Left forelimb (tissue), 1 donor: ENCODE data around the gene SH3PXD2B.
A peak's percentile ranks its signal among the peaks of the same experiment; 100 is the strongest.
"Not testable (repeated sequence)": the region's sequence is repeated elsewhere in the genome, so short reads cannot be mapped to it uniquely, and the experiment has no call there.

Source experiments
- DNase-seq: peaks from one replicate; pipeline ENCODE4 v3.0.0-alpha.2; 2018; ENCODE audit warnings: low spot score

SH3PXD2B gene

GRCh38 chr5:172294831-172295230, 159.5 kb downstream of the SH3PXD2B start:
- DNase-seq = no peak

- DNase-seq = no peak
Observed at GRCh38 chr5:172293745-172294342, 160.5 kb downstream of the SH3PXD2B start.

DNA sequence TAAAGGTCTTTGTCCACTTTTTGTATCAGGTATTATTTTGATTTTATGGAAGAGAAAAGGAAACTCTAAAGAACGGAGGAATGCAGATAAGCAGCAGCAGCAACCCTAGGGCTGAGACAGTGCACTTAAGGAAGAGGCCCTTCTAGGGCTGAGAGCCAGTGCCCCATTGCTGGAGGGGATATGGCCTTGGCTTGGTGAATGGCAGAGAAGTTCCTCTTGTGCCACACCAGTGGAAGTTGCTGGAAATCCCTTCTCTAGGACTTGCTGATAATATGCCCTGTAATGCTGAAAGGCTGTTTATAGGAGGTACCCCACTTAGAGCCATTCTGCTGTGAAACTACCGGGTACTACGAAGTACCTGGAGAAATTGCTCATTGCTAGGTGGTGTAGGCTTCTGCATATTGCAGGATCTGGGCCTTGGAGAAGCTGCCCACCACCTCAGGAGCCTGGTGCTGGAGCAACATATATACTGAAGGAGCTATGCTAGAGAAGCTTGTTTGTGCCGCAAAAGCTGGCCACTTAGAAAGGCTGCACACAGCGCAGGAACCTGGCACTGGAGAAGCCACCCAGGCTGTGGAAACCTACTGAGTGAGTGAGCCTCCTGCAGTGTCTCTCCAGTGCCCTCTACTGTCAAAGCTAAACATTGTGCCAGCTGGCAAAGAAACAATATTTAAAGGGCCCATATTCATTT, 161.1 kb downstream of the SH3PXD2B start:
- DNase-seq = peak; percentile 73

- DNase-seq = not testable (repeated sequence)
Observed at GRCh38 chr5:172291837-172292236, 162.5 kb downstream of the SH3PXD2B start.

DNA sequence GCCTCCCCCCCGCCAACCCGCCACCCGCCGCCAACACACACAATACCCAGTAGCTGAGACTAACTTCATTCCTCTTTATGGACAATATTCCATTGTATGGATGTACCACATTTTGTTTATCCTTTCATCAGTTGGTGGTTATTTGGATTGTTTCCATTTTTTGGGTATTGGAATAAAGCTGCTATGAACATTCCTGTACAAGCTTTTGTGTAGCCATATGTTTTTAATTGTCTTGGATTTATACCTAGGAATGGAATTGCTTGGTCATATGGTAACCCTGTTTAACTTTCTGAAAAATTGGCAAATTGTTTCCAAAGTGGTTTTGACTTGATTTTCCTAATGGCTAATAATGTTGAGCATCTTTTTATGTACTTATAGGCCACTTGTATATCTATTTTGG, 165.9 kb downstream of the SH3PXD2B start:
- no peak for DNase-seq

DNA sequence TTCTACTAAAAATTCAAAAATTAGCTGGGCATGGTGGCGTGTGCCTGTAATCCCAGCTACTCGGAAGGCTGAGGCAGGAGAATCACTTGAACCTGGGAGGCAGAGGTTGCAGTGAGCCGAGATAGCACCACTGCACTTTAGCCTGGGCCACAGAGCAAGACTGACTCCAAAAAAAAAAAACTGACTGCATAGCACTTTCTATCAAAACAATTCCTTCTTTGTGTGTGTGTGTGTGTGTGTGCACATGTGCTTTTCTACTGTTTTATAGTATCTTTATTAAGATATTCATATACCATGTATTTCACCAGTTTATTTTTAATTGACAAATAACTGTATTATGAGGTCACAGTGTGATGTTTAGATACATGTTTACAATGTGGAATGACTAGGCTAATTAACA, 167.2 kb downstream of the SH3PXD2B start:
- not testable (repeated sequence) for DNase-seq

DNA sequence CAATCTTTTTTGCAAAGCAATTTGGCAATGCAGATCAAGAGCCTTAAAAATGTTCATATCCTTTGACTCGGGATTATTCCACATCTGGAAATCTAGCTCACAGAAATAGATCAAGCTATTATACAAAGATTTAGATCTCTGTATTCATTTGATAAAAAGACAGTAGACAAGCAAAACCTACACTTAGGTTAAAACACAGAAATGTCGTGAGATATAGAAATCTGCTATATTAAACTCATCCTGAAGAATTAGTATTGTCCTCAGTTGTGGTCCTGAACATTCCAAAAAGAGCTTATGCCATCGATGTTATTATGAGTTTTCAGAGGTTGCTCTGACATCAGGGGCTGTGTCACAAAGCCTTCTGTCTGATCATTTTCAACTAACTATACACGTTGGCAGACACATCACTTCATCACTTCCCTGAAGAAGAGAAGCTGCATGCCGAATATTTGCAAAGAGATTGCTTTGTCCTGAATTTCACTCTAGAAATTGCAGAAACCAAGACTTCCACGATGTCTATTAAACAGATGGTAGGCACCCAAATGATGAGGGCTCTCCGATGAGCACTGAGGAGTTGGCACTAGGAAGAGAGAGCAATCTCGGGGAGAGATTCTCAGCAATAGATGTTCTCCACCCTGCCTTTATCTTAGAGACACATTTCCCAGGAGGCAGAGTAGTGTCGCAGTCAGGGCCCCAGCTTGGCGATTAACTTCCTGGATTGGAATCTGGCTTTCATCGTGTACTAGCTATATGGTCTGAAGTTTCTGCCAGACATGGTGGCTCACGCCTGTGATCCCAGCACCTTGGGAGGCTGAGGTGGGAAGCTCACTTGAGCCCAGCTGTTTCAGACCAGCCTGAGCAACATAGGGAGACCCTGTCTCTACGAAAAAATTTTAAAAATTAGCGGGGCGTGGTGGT, 168.8 kb downstream of the SH3PXD2B start:
- no peak for DNase-seq

DNA sequence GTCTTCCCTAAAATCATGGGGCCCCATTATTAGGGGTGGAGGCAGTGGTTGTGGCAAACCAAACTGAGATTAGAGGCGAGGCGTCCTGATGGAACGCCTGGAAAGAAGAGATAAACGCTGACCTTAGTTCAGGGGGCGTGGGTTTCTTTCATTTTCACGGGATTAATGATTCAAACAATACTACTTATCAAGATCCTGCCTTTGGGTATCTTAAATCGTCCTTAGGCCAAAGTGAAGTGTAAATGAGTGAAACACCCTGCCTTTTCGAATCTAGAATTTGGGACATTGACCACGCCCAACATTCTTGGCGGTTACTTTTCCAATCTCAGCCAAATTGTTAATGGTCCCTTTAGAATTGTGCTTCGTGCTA, 169.7 kb downstream of the SH3PXD2B start:
- no peak for DNase-seq

- DNase-seq = peak; percentile 94
Observed at GRCh38 chr5:172283862-172284610, 170.3 kb downstream of the SH3PXD2B start.

- no peak for DNase-seq
Observed at GRCh38 chr5:172283020-172283861, 171.1 kb downstream of the SH3PXD2B start, which contains the start of gene UBTD2. TSS of gene UBTD2 (minus strand) at chr5:172283764. CDS start at chr5:172283665, 99 bp downstream.

- DNase-seq = no peak
Observed at GRCh38 chr5:172282272-172283019, 171.9 kb downstream of the SH3PXD2B start.

GRCh38 chr5:172281346-172281745, 173.0 kb downstream of the SH3PXD2B start:
- no peak for DNase-seq

DNA sequence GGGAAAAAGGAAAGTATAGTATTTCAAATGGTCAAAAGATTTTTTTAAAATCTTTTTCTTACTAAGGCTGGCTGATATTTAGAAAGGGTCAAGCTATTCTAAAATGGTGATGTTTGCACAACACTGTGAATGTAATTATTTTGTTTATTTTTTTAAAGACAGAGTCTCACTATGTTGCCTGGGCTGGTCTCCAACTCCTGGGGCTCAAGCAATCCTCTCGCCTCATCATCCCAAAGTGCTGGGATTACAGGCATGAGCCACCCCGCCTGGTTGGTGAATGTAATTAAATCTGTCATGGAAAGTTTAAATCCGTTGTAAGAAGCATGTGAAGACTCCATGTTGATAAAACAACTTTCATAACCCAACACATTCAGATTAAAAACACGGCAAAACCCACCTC, 173.4 kb downstream of the SH3PXD2B start:
- DNase-seq = no peak

GRCh38 chr5:172280317-172280716, 174.0 kb downstream of the SH3PXD2B start:
- no peak for DNase-seq

- no peak for DNase-seq
Observed at GRCh38 chr5:172278356-172278755, 176.0 kb downstream of the SH3PXD2B start.

- no peak for DNase-seq
Observed at GRCh38 chr5:172276214-172276613, 178.1 kb downstream of the SH3PXD2B start.
